ENCODE data around the gene EMB.
"Not testable (repeated sequence)": the region's sequence is repeated elsewhere in the genome, so short reads cannot be mapped to it uniquely, and the experiment has no call there.

The EMB gene

GRCh38 chr5:50423100-50423799, 17.8 kb downstream of the EMB start:
- not testable (repeated sequence) for H3K36me3 ChIP-seq (ENCODE audit: control insufficient read depth in 5 of 5, insufficient read depth in 5 of 5, low read length in 5 of 5); H3K27me3 ChIP-seq (ENCODE audit: control insufficient read depth in 5 of 5, insufficient read depth in 4 of 5, low read length in 5 of 5); H3K4me1 ChIP-seq (ENCODE audit: control insufficient read depth in 5 of 5, insufficient read depth in 5 of 5, low read length in 5 of 5); H3K27ac ChIP-seq (ENCODE audit: low read depth, low read length); H3K9me3 ChIP-seq (ENCODE audit: control insufficient read depth in 5 of 5, low read length in 5 of 5); H3K9ac ChIP-seq (ENCODE audit: low read length in 5 of 5); H3K4me3 ChIP-seq (ENCODE audit: low read depth in 1 of 5, low read length in 5 of 5)

GRCh38 chr5:50421184-50421950, 19.7 kb downstream of the EMB start:
- H3K4me3 ChIP-seq (ENCODE audit: low read depth in 1 of 5, low read length in 5 of 5); H3K27me3 ChIP-seq (ENCODE audit: control insufficient read depth in 5 of 5, insufficient read depth in 4 of 5, low read length in 5 of 5); H3K27ac ChIP-seq (ENCODE audit: low read depth, low read length); H3K9ac ChIP-seq (ENCODE audit: low read length in 5 of 5); H3K4me1 ChIP-seq (ENCODE audit: control insufficient read depth in 5 of 5, insufficient read depth in 5 of 5, low read length in 5 of 5); H3K36me3 ChIP-seq (ENCODE audit: control insufficient read depth in 5 of 5, insufficient read depth in 5 of 5, low read length in 5 of 5); H3K9me3 ChIP-seq (ENCODE audit: control insufficient read depth in 5 of 5, low read length in 5 of 5): not testable (repeated sequence)

GRCh38 chr5:50420343-50420935, 20.6 kb downstream of the EMB start:
- Histone ChIP-seq H3K27ac (ENCODE audit: low read depth, low read length) (no peak overlapping the region), H3K9me3 (ENCODE audit: control insufficient read depth in 5 of 5, low read length in 5 of 5) (no peaks in the 10 kb centered on the region), H3K4me1 (ENCODE audit: control insufficient read depth in 5 of 5, insufficient read depth in 5 of 5, low read length in 5 of 5) (peaks cover 0 to 2% (median 0%) of the 10 kb centered on the region in 5 donors), H3K36me3 (ENCODE audit: control insufficient read depth in 5 of 5, insufficient read depth in 5 of 5, low read length in 5 of 5) (no peaks in the 10 kb centered on the region), H3K9ac (ENCODE audit: low read length in 5 of 5) (no peak overlapping the region), H3K27me3 (ENCODE audit: control insufficient read depth in 5 of 5, insufficient read depth in 4 of 5, low read length in 5 of 5) (no peaks in the 10 kb centered on the region), H3K4me3 (ENCODE audit: low read depth in 1 of 5, low read length in 5 of 5) (no peak overlapping the region)

GRCh38 chr5:50419656-50420055, 21.4 kb downstream of the EMB start:
- H3K9ac ChIP-seq (ENCODE audit: low read length in 5 of 5); H3K4me1 ChIP-seq (ENCODE audit: control insufficient read depth in 5 of 5, insufficient read depth in 5 of 5, low read length in 5 of 5); H3K36me3 ChIP-seq (ENCODE audit: control insufficient read depth in 5 of 5, insufficient read depth in 5 of 5, low read length in 5 of 5); H3K27ac ChIP-seq (ENCODE audit: low read depth, low read length); H3K4me3 ChIP-seq (ENCODE audit: low read depth in 1 of 5, low read length in 5 of 5); H3K27me3 ChIP-seq (ENCODE audit: control insufficient read depth in 5 of 5, insufficient read depth in 4 of 5, low read length in 5 of 5); H3K9me3 ChIP-seq (ENCODE audit: control insufficient read depth in 5 of 5, low read length in 5 of 5): not testable (repeated sequence)

- H3K4me1 ChIP-seq (ENCODE audit: control insufficient read depth in 5 of 5, insufficient read depth in 5 of 5, low read length in 5 of 5); H3K9me3 ChIP-seq (ENCODE audit: control insufficient read depth in 5 of 5, low read length in 5 of 5); H3K36me3 ChIP-seq (ENCODE audit: control insufficient read depth in 5 of 5, insufficient read depth in 5 of 5, low read length in 5 of 5); H3K27me3 ChIP-seq (ENCODE audit: control insufficient read depth in 5 of 5, insufficient read depth in 4 of 5, low read length in 5 of 5); H3K9ac ChIP-seq (ENCODE audit: low read length in 5 of 5); H3K4me3 ChIP-seq (ENCODE audit: low read depth in 1 of 5, low read length in 5 of 5); H3K27ac ChIP-seq (ENCODE audit: low read depth, low read length): not testable (repeated sequence)
Observed at GRCh38 chr5:50416637-50417036, 24.5 kb downstream of the EMB start.

GRCh38 chr5:50415912-50416311, 25.2 kb downstream of the EMB start:
- Histone ChIP-seq H3K27me3 (ENCODE audit: control insufficient read depth in 5 of 5, insufficient read depth in 4 of 5, low read length in 5 of 5) (no peaks in the 10 kb centered on the region), H3K4me1 (ENCODE audit: control insufficient read depth in 5 of 5, insufficient read depth in 5 of 5, low read length in 5 of 5) (no peaks in the 10 kb centered on the region), H3K4me3 (ENCODE audit: low read depth in 1 of 5, low read length in 5 of 5) (no peak overlapping the region), H3K36me3 (ENCODE audit: control insufficient read depth in 5 of 5, insufficient read depth in 5 of 5, low read length in 5 of 5) (no peaks in the 10 kb centered on the region), H3K9me3 (ENCODE audit: control insufficient read depth in 5 of 5, low read length in 5 of 5) (no peaks in the 10 kb centered on the region), H3K27ac (ENCODE audit: low read depth, low read length) (no peak overlapping the region), H3K9ac (ENCODE audit: low read length in 5 of 5) (no peak overlapping the region)

GRCh38 chr5:50410932-50411331, 30.2 kb downstream of the EMB start:
- not testable (repeated sequence) for H3K36me3 ChIP-seq (ENCODE audit: control insufficient read depth in 5 of 5, insufficient read depth in 5 of 5, low read length in 5 of 5); H3K4me3 ChIP-seq (ENCODE audit: low read depth in 1 of 5, low read length in 5 of 5); H3K4me1 ChIP-seq (ENCODE audit: control insufficient read depth in 5 of 5, insufficient read depth in 5 of 5, low read length in 5 of 5); H3K9ac ChIP-seq (ENCODE audit: low read length in 5 of 5); H3K9me3 ChIP-seq (ENCODE audit: control insufficient read depth in 5 of 5, low read length in 5 of 5); H3K27ac ChIP-seq (ENCODE audit: low read depth, low read length); H3K27me3 ChIP-seq (ENCODE audit: control insufficient read depth in 5 of 5, insufficient read depth in 4 of 5, low read length in 5 of 5)

GRCh38 chr5:50406877-50407276, 34.2 kb downstream of the EMB start:
- H3K27ac ChIP-seq (ENCODE audit: low read depth, low read length) = no peak overlapping the region
- H3K36me3 ChIP-seq (ENCODE audit: control insufficient read depth in 5 of 5, insufficient read depth in 5 of 5, low read length in 5 of 5) = no peaks in the 10 kb centered on the region
- no peaks in the 10 kb centered on the region for H3K27me3 ChIP-seq (ENCODE audit: control insufficient read depth in 5 of 5, insufficient read depth in 4 of 5, low read length in 5 of 5)
- no peak overlapping the region for H3K4me3 ChIP-seq (ENCODE audit: low read depth in 1 of 5, low read length in 5 of 5)
- H3K9ac ChIP-seq (ENCODE audit: low read length in 5 of 5) = no peak overlapping the region
- H3K9me3 ChIP-seq (ENCODE audit: control insufficient read depth in 5 of 5, low read length in 5 of 5) = no peaks in the 10 kb centered on the region
- no peaks in the 10 kb centered on the region for H3K4me1 ChIP-seq (ENCODE audit: control insufficient read depth in 5 of 5, insufficient read depth in 5 of 5, low read length in 5 of 5)

- no peaks in the 10 kb centered on the region for H3K36me3 ChIP-seq (ENCODE audit: control insufficient read depth in 5 of 5, insufficient read depth in 5 of 5, low read length in 5 of 5)
- no peak overlapping the region for H3K9ac ChIP-seq (ENCODE audit: low read length in 5 of 5)
- no peaks in the 10 kb centered on the region for H3K4me1 ChIP-seq (ENCODE audit: control insufficient read depth in 5 of 5, insufficient read depth in 5 of 5, low read length in 5 of 5)
- H3K9me3 ChIP-seq (ENCODE audit: control insufficient read depth in 5 of 5, low read length in 5 of 5) = no peaks in the 10 kb centered on the region
- no peaks in the 10 kb centered on the region for H3K27me3 ChIP-seq (ENCODE audit: control insufficient read depth in 5 of 5, insufficient read depth in 4 of 5, low read length in 5 of 5)
- H3K4me3 ChIP-seq (ENCODE audit: low read depth in 1 of 5, low read length in 5 of 5) = no peak overlapping the region
- no peak overlapping the region for H3K27ac ChIP-seq (ENCODE audit: low read depth, low read length)
Observed at GRCh38 chr5:50401336-50401735, 39.8 kb downstream of the EMB start.

- not testable (repeated sequence) for H3K4me3 ChIP-seq (ENCODE audit: low read depth in 1 of 5, low read length in 5 of 5); H3K36me3 ChIP-seq (ENCODE audit: control insufficient read depth in 5 of 5, insufficient read depth in 5 of 5, low read length in 5 of 5); H3K9me3 ChIP-seq (ENCODE audit: control insufficient read depth in 5 of 5, low read length in 5 of 5); H3K9ac ChIP-seq (ENCODE audit: low read length in 5 of 5); H3K4me1 ChIP-seq (ENCODE audit: control insufficient read depth in 5 of 5, insufficient read depth in 5 of 5, low read length in 5 of 5); H3K27ac ChIP-seq (ENCODE audit: low read depth, low read length); H3K27me3 ChIP-seq (ENCODE audit: control insufficient read depth in 5 of 5, insufficient read depth in 4 of 5, low read length in 5 of 5)
Observed at GRCh38 chr5:50393925-50394609, 47.0 kb downstream of the EMB start.

Data from subcutaneous abdominal adipose tissue (tissue), 5 donors.